Mucosa of descending colon (tissue), 3 donors: ENCODE results near the gene PMEPA1. TPM values are rescaled to one million over a fixed set of nuclear protein-coding genes. Genes with fewer than 3 reads are reported as not detected.

Experiments used
- ATAC-seq: fragments of 200-7000 bp; cut with Tn5 transposase; one replicate; pipeline ENCODE4 v1.9.1; 2020; ENCODE audit warnings: mild to moderate bottlenecking, moderate library complexity
- DNase-seq, 3 donors: peaks; one replicate each; pipeline ENCODE4 v3.0.0-alpha.2; 2020
- H3K36me3 ChIP-seq: fragments of 200-600 bp; one replicate; pipeline ENCODE4 v1.8.0; 2021; ENCODE audit warnings: low read depth, mild to moderate bottlenecking
- H3K4me1 ChIP-seq: fragments of 200-600 bp; one replicate; pipeline ENCODE4 v1.8.0; 2021; ENCODE audit warnings: low read depth, mild to moderate bottlenecking
- H3K4me3 ChIP-seq: fragments of 200-600 bp; one replicate; pipeline ENCODE4 v1.8.0; 2021; ENCODE audit warnings: mild to moderate bottlenecking
- H3K9me3 ChIP-seq: fragments of 200-600 bp; one replicate; pipeline ENCODE4 v1.8.0; 2021; ENCODE audit warnings: mild to moderate bottlenecking
- CTCF ChIP-seq: fragments of 200-600 bp; IDR thresholded peaks from one replicate; pipeline ENCODE4 v1.8.0; 2022; ENCODE audit warnings: antibody characterized with exemption, mild to moderate bottlenecking
- intact Hi-C, 2 donors: fragments of 100-400 bp; cut with DNase I in 1 of 2; cut with micrococcal nuclease in 1 of 2; formaldehyde crosslinking; loops; one replicate each; pipeline versions ENCODE4 v1.11.0 to v1.11.1; 2022; cut with DNase I, micrococcal nuclease
- total RNA-seq, 3 donors: library from RNA; stranded (reverse); fragmentation: NEBNext Ultra II Directional in 2 of 3; extraction: Animal tissue kit (Norgen Biotek cat#: 25700) in 2 of 3; gene quantifications; one replicate each; pipeline versions ENCODE4 v1.2.1 to v1.2.4, GENCODE V29; 2021 to 2023
- donor health status: DM: no; HTN: no; CAD: no; lungs with moderate emphysema.
- donor health status: DM: no; HTN: no; CAD: no.
- donor health status: DM: no; HTN: yes; CAD: no.

PMEPA1 gene
- total RNA-seq, 3 donors from 2014 or later: 18.5 to 35.5 (median 23.5) TPM

DNA sequence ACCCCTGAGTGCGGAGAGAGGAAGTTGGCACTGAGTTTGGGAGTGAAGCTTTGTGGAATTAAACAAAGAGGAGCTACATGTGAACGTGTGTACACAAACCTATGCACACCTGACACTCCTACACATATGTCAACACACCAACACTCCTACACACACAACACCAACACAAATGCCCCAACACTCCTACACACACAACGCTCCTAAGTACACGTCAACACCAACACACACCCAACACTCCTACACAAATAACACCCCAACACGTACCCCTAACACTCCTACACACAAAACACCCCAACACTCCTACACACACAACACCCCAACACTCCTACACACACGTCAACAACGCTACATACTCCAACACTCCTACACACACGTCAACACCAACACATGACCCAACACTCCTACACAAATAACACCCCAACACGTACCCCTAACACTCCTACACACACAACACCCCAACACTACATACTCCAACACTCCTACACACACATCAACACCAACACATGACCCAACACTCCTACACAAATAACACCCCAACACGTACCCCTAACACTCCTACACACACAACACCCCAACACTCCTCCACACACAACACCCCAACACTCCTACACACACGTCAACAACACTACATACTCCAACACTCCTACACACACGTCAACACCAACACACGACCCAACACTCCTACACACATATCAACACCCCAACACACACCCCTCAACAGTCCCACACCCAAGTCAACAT, 49.5 kb downstream of the PMEPA1 start:
- H3K9me3 ChIP-seq: no peaks in the 10 kb centered on the region
- H3K4me3 ChIP-seq: no peak overlapping the region
- intact Hi-C loops: no loop called here
- TF ChIP-seq CTCF: no peak
- ATAC-seq: no peak
- H3K4me1 ChIP-seq: no peaks in the 10 kb centered on the region
- DNase-seq: no peak
- H3K36me3 ChIP-seq: no peaks in the 10 kb centered on the region

DNA sequence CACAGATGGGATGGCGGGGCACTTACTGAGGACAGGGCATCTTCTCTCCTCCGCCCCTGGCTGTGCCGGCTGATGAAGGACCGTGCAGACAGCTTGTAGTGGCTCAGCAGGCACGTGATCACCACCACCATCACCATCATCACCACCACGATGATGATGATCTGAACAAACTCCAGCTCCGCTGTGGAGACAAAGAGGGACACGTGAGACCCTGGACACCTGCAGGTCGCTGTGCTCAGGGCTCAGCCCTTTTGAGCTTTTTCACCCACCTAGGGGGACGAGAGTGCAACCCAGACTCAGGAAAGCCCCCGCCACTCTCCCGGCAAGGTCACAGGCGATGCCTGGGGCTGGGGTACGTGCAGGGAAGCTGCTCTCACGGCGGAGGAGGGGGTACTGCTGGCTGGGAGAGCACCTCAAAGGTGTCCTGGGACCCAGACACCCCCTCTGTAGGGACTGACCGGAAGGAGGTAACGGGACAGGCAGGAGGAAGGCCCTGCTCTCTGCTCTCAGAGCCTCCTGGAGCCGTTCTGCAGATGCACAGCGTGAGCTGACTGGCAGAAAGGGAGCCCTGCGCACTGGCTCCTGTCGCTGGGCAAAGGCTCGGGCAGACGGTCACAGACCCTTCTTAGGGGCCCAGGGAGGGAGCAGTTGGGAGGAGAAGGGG, 50.2 kb downstream of the PMEPA1 start:
- Histone ChIP-seq H3K9me3 (no peaks in the 10 kb centered on the region), H3K36me3 (no peaks in the 10 kb centered on the region), H3K4me1 (no peaks in the 10 kb centered on the region), H3K4me3 (no peak overlapping the region)
- no peak for TF ChIP-seq CTCF
- DNase-seq: peak in 2 of 3 donors; percentile 1 to 44
- ATAC-seq: no peak
- intact Hi-C loops: loop anchor here in 1 of 2 donors (5.0 to 10.0 kb wide), 2 partner anchors 428 to 515 kb away; no protein-coding TSS in a partner anchor

- H3K4me3 ChIP-seq: no peak overlapping the region
- H3K9me3 ChIP-seq: no peaks in the 10 kb centered on the region
- no peak for ATAC-seq
- H3K4me1 ChIP-seq: no peaks in the 10 kb centered on the region
- TF ChIP-seq CTCF: no peak
- intact Hi-C loops: loop anchor here in 1 of 2 donors (5.0 to 10.0 kb wide), 2 partner anchors 428 to 516 kb away; no protein-coding TSS in a partner anchor
- H3K36me3 ChIP-seq: no peaks in the 10 kb centered on the region
- DNase-seq: peak in 2 of 3 donors; percentile 6 to 39
Measured at GRCh38 chr20:57658833-57659516, 50.8 kb downstream of the PMEPA1 start.

GRCh38 chr20:57658447-57658832, 51.4 kb downstream of the PMEPA1 start:
- H3K4me3 ChIP-seq: no peak overlapping the region
- no peaks in the 10 kb centered on the region for H3K4me1 ChIP-seq
- no peaks in the 10 kb centered on the region for H3K9me3 ChIP-seq
- DNase-seq: no peak
- no peak for ATAC-seq
- intact Hi-C loops: loop anchor here in 1 of 2 donors (5.0 to 10.0 kb wide), 2 partner anchors 429 to 516 kb away; no protein-coding TSS in a partner anchor
- no peaks in the 10 kb centered on the region for H3K36me3 ChIP-seq
- TF ChIP-seq CTCF: no peak

DNA sequence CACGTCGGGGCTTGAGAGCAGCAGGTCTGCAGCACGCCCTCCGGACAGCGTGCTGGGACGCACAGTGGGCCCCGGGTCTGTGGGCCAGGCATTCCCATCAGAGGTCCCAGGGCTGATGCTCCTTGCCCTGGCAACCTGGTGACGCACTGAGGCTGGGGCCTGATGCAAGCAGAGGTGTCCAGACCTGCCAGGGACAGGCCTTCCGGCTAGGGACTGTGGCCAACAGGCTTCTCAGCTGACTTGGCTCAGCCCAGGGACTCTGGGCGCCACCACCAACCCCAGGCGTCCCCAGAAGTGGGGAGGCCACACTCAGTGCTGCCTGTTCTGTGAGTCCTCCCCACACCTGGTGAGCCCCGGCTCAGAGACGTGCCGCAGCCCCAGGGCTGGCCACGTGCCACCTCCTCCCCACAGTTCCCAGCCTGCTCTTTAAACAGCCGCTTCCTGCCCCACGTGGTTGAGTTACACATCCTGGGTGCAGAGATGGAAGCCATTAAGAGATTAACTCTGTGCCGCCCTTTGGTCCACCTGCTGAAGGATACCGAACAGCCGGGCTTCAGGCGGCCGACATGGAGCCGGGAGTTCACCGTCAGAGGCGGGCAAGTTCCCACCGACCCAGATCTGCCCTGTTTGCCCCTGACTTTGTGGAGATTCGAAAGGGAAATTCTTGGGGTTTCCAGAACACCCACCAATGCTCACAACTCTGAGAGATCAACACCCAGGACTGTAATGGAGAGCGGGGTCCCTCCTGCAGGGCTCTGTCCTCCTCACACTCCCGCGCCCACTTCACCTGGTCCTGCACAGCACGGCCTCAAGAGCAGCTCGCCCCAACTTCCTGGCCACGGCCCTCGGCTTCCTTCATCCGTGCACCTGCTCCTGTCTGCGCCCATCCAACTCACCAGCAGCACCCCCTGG, 52.0 kb downstream of the PMEPA1 start:
- Histone ChIP-seq H3K4me1 (no peaks in the 10 kb centered on the region), H3K4me3 (no peak overlapping the region), H3K36me3 (no peaks in the 10 kb centered on the region), H3K9me3 (no peaks in the 10 kb centered on the region)
- DNase-seq (peak; percentile 70 to 76 (median 74)), ATAC-seq (peak; percentile 76)
- intact Hi-C loops: loop anchor here in 1 of 2 donors (5.0 to 10.0 kb wide), 2 partner anchors 430 to 517 kb away; no protein-coding TSS in a partner anchor
- TF ChIP-seq CTCF: no peak
